Hepatocyte (in vitro differentiated cells): ENCODE results near the gene PSMD11. TPM values are rescaled to one million over a fixed set of nuclear protein-coding genes. Genes with fewer than 3 reads are reported as not detected.
A peak's percentile ranks its signal among the peaks of the same experiment; 100 is the strongest.

Source experiments
- DNase-seq: peaks from one replicate; pipeline ENCODE4 v3.0.0-alpha.2; 2016; ENCODE audit warnings: low spot score
- H2AFZ ChIP-seq: fragments of 200-600 bp; sonication (generic); 2 replicates; pipeline ENCODE4 v1.6.0; 2016; ENCODE audit warnings: antibody characterized with exemption, mild to moderate bottlenecking
- H3K27ac ChIP-seq: fragments of 200-600 bp; sonication (generic); 2 replicates; pipeline ENCODE4 v1.5.1; 2016; ENCODE audit warnings: mild to moderate bottlenecking
- H3K27me3 ChIP-seq: fragments of 200-600 bp; sonication (generic); 2 replicates; pipeline ENCODE4 v1.6.1; 2016
- H3K36me3 ChIP-seq: fragments of 200-600 bp; sonication (generic); replicated peaks from 2 replicates; pipeline ENCODE4 v1.5.1; 2016; ENCODE audit warnings: low read depth; ENCODE audit not compliant: insufficient read depth
- H3K4me1 ChIP-seq: fragments of 200-600 bp; sonication (generic); 2 replicates; pipeline ENCODE4 v1.5.1; 2016; ENCODE audit warnings: mild to moderate bottlenecking, moderate library complexity; ENCODE audit not compliant: insufficient read depth
- H3K4me2 ChIP-seq: fragments of 200-600 bp; sonication (generic); 2 replicates; pipeline ENCODE4 v1.6.0; 2016
- H3K4me3 ChIP-seq: fragments of 200-600 bp; sonication (generic); 2 replicates; pipeline ENCODE4 v1.5.1; 2016; ENCODE audit warnings: mild to moderate bottlenecking
- H3K79me2 ChIP-seq: fragments of 200-600 bp; sonication (generic); 2 replicates; pipeline ENCODE4 v1.6.0; 2017; ENCODE audit warnings: mild to moderate bottlenecking
- H3K9me2 ChIP-seq: fragments of 200-600 bp; sonication (generic); replicated peaks from 2 replicates; pipeline ENCODE4 v1.6.0; 2017; ENCODE audit warnings: mild to moderate bottlenecking; ENCODE audit not compliant: insufficient read depth
- H3K9me3 ChIP-seq: fragments of 200-600 bp; sonication (generic); 2 replicates; pipeline ENCODE4 v1.5.1; 2016; ENCODE audit warnings: low read depth, mild to moderate bottlenecking
- H4K20me1 ChIP-seq: fragments of 200-600 bp; sonication (generic); 2 replicates; pipeline ENCODE4 v1.6.0; 2016; ENCODE audit warnings: mild to moderate bottlenecking; ENCODE audit not compliant: insufficient read depth, poor library complexity, severe bottlenecking
- EZH2 ChIP-seq: fragments of 200-600 bp; sonication (generic); IDR thresholded peaks from 2 replicates; pipeline ENCODE4 v1.6.1; 2016; ENCODE audit warnings: antibody characterized with exemption, mild to moderate bottlenecking, borderline replicate concordance
- EZH2phosphoT487 ChIP-seq: fragments of 200-600 bp; sonication (generic); IDR thresholded peaks from one replicate; pipeline ENCODE4 v1.6.1; 2018; ENCODE audit warnings: antibody characterized with exemption, mild to moderate bottlenecking, low read depth, moderate library complexity; ENCODE audit not compliant: unreplicated experiment, severe bottlenecking
- WGBS: methylation state at CpG from one replicate; pipeline ENCODE4 v1.1.6; 2016; ENCODE audit warnings: low lambda C conversion rate; ENCODE audit errors: missing lambda C conversion rate; 5-methylcytosine and 5-hydroxymethylcytosine counted together
- polyA plus RNA-seq: library from polyadenylated mRNA; unstranded; fragments of >200 nt; fragmentation: Nextera tagmentation; extraction: Ambion mirVana; gene quantifications from 2 replicates; pipeline ENCODE4 v1.2.1, GENCODE V29; 2016
- total RNA-seq: library from RNA; depleted of rRNA; stranded (reverse); fragments of >200 nt; gene quantifications from 2 replicates; pipeline ENCODE4 v1.2.3, GENCODE V29; 2014
- TF ChIP-seq, protein P1 (sequence below): fragments of 200-600 bp; sonication (generic); IDR thresholded peaks from 2 replicates; pipeline ENCODE4 v1.5.1; 2016; ENCODE audit warnings: antibody characterized with exemption, mild to moderate bottlenecking; ENCODE audit not compliant: poor library complexity

PSMD11 gene
- total and polyA plus RNA-seq, 2 experiments from 2014 or later = 62.0 to 141 TPM

GRCh38 chr17:32484041-32484461, 39.7 kb downstream of the PSMD11 start:
- no peak for DNase-seq
- WGBS = 75% methylated on average over 4 of the region's 4 CpGs
- Histone ChIP-seq H3K4me3 (no peak overlapping the region), H3K36me3 (no peaks in the 10 kb centered on the region), H3K27me3 (no peaks in the 10 kb centered on the region), H3K79me2 (no peaks in the 10 kb centered on the region), H3K27ac (no peak overlapping the region), H3K4me1 (peaks cover 7% of the 10 kb centered on the region), H2AFZ (no peak overlapping the region), H3K4me2 (no peak overlapping the region), H4K20me1 (no peaks in the 10 kb centered on the region), H3K9me2 (no peaks in the 10 kb centered on the region), H3K9me3 (no peaks in the 10 kb centered on the region)
- TF ChIP-seq, protein P1, sequence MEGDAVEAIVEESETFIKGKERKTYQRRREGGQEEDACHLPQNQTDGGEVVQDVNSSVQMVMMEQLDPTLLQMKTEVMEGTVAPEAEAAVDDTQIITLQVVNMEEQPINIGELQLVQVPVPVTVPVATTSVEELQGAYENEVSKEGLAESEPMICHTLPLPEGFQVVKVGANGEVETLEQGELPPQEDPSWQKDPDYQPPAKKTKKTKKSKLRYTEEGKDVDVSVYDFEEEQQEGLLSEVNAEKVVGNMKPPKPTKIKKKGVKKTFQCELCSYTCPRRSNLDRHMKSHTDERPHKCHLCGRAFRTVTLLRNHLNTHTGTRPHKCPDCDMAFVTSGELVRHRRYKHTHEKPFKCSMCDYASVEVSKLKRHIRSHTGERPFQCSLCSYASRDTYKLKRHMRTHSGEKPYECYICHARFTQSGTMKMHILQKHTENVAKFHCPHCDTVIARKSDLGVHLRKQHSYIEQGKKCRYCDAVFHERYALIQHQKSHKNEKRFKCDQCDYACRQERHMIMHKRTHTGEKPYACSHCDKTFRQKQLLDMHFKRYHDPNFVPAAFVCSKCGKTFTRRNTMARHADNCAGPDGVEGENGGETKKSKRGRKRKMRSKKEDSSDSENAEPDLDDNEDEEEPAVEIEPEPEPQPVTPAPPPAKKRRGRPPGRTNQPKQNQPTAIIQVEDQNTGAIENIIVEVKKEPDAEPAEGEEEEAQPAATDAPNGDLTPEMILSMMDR = no peak
- no peak for TF ChIP-seq EZH2
- no peak for TF ChIP-seq EZH2phosphoT487

DNA sequence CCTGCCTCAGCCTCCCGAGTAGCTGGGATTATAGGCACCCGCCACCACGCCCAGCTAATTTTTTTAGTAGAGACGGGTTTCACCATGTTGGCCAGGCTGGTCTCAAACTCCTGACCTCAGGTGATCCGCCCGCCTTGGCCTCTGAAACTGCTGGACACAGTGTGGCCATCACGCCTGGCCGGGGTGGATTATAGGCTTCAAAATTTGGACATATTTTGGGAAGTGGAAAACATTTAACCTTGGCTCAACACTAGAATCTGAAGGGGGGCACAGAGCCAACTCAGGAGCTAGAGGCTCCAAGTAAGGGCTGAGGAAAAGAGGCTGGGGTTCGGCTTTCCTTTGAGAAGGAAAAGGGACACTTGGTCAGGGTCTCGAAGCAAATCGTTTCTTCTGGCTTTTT, 40.3 kb downstream of the PSMD11 start:
- Histone ChIP-seq H3K4me2 (no peak overlapping the region), H3K9me3 (no peaks in the 10 kb centered on the region), H2AFZ (no peak overlapping the region), H3K79me2 (no peaks in the 10 kb centered on the region), H3K27me3 (no peaks in the 10 kb centered on the region), H3K4me3 (no peak overlapping the region), H3K27ac (no peak overlapping the region), H4K20me1 (no peaks in the 10 kb centered on the region), H3K4me1 (peaks cover 7% of the 10 kb centered on the region), H3K9me2 (no peaks in the 10 kb centered on the region), H3K36me3 (no peaks in the 10 kb centered on the region)
- no peak for TF ChIP-seq EZH2phosphoT487
- TF ChIP-seq, protein P1 = no peak
- TF ChIP-seq EZH2 = no peak
- no peak for DNase-seq
- WGBS = 96% methylated on average over 11 of the region's 11 CpGs

DNA sequence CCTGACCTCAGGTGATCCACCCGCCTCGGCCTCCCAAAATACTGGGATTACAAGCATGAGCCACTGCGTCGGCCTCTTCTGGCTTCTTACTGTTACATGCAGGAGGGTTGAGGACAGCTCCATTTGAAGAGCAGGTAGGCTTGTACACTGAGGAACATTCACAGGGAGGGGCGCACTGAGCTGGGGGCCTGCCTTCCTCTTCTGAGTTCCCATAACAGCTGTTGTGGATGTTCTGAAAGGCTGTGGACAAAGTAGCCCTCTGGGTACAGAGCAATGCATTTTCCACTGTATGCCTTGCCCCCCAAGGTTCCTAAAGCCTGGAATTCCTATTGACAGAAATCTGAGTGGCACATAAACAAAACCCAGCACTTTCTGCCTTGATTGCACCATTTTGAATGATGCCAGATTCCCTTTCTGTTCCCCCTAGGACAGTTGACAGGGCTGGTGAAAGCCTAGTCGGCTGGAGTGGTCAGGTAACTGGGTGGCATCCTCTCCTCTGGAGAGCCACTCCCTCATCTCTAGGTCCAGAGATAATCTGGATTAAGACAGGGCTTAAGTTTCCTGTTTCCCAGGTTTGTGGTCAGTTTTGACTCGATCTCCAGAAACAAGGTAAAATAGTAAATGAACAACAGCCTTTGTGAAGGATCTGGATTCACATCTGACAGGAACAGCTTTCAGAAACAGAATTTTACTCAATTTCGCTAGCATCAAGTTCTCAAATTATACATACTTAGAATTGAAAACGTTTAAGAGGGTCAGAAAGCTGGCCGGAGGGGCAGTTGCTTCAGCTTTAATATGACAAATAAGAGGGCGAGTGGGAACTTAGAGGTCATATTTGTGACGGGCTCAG, 41.2 kb downstream of the PSMD11 start:
- TF ChIP-seq, protein P1 = no peak
- TF ChIP-seq EZH2phosphoT487 = no peak
- TF ChIP-seq EZH2 = no peak
- WGBS = 82% methylated on average over 12 of the region's 12 CpGs
- no peaks in the 10 kb centered on the region for H3K9me2 ChIP-seq
- H3K9me3 ChIP-seq = no peaks in the 10 kb centered on the region
- H3K27ac ChIP-seq = peak overlapping the region; percentile 73
- H3K4me1 ChIP-seq = peaks cover 7% of the 10 kb centered on the region
- H3K27me3 ChIP-seq = no peaks in the 10 kb centered on the region
- DNase-seq = no peak
- H3K4me2 ChIP-seq = peak overlapping the region; percentile 89
- no peaks in the 10 kb centered on the region for H4K20me1 ChIP-seq
- H3K79me2 ChIP-seq = no peaks in the 10 kb centered on the region
- peak overlapping the region; percentile 74 for H2AFZ ChIP-seq
- no peaks in the 10 kb centered on the region for H3K36me3 ChIP-seq
- no peak overlapping the region for H3K4me3 ChIP-seq
